HFF-Myc (cell line): ENCODE data around the gene UPK1B.

Source experiments
- DNase-seq: peaks from one replicate; pipeline ENCODE4 v3.0.0-alpha.2; 2011; ENCODE audit warnings: low read depth; ENCODE audit errors: extremely low read depth
- H3K4me3 ChIP-seq: replicated peaks from 2 replicates; pipeline ENCODE4 v1.5.1; 2011; ENCODE audit warnings: low read depth, mild to moderate bottlenecking, control low read depth, low read length
- CTCF ChIP-seq: IDR thresholded peaks from 2 replicates; pipeline ENCODE4 v1.5.1; 2012; ENCODE audit warnings: mild to moderate bottlenecking, low read depth, low read length, control low read depth; ENCODE audit errors: missing control alignments

Gene UPK1B

GRCh38 chr3:119222391-119222790, 49.0 kb downstream of the UPK1B start:
- TF ChIP-seq CTCF: no peak
- H3K4me3 ChIP-seq: no peak overlapping the region
- DNase-seq: no peak

- no peak for TF ChIP-seq CTCF
- no peak for DNase-seq
Measured at GRCh38 chr3:119223511-119223910, 50.1 kb downstream of the UPK1B start.

GRCh38 chr3:119225121-119225520, 51.7 kb downstream of the UPK1B start:
- H3K4me3 ChIP-seq: no peak overlapping the region
- TF ChIP-seq CTCF: no peak
- no peak for DNase-seq

More at GRCh38 chr3:119223511-119223910, 50.1 kb downstream of the UPK1B start:
- H3K4me3 ChIP-seq: no peak overlapping the region

- H3K4me3 ChIP-seq: no peak overlapping the region
- TF ChIP-seq CTCF: no peak
- DNase-seq: peak; percentile 24
Measured at GRCh38 chr3:119227070-119227850, 53.9 kb downstream of the UPK1B start.

- no peak overlapping the region for H3K4me3 ChIP-seq
- TF ChIP-seq CTCF: no peak
- no peak for DNase-seq
Measured at GRCh38 chr3:119228373-119229145, 55.2 kb downstream of the UPK1B start.

- no peak overlapping the region for H3K4me3 ChIP-seq
- no peak for TF ChIP-seq CTCF
- no peak for DNase-seq
Measured at GRCh38 chr3:119229190-119229589, 55.8 kb downstream of the UPK1B start.
